DOHH2 (cell line): ENCODE measurements around the gene NCAM1.

Source experiments
- CTCF ChIP-seq: fragments of 200-600 bp; sonication (generic); IDR thresholded peaks from one replicate; pipeline ENCODE4 v1.5.1; 2014; ENCODE audit warnings: antibody characterized with exemption, mild to moderate bottlenecking, low read depth, low read length; ENCODE audit not compliant: poor library complexity, severe bottlenecking
- EZH2phosphoT487 ChIP-seq: fragments of 200-600 bp; sonication (generic); IDR thresholded peaks from 2 replicates; pipeline ENCODE4 v1.6.1; 2017; ENCODE audit warnings: borderline replicate concordance, mild to moderate bottlenecking, antibody characterized with exemption, low read length, moderate library complexity, mixed read lengths

GRCh38 chr11:113111156-113111555 lies 149.9 kb downstream of the NCAM1 start:
- TF ChIP-seq CTCF (no peak), EZH2phosphoT487 (no peak)
